HG03095 (cell line): Measurements from ENCODE around the gene MAGEA2.
"Not testable (repeated sequence)": the region's sequence is repeated elsewhere in the genome, so short reads cannot be mapped to it uniquely, and the experiment has no call there.

Experiments
- ATAC-seq: cut with Tn5 transposase; IDR thresholded peaks from one replicate; pipeline ENCODE4 v1.9.1; 2021; ENCODE audit warnings: moderate library complexity; ENCODE audit not compliant: unreplicated experiment

The MAGEA2 gene

DNA sequence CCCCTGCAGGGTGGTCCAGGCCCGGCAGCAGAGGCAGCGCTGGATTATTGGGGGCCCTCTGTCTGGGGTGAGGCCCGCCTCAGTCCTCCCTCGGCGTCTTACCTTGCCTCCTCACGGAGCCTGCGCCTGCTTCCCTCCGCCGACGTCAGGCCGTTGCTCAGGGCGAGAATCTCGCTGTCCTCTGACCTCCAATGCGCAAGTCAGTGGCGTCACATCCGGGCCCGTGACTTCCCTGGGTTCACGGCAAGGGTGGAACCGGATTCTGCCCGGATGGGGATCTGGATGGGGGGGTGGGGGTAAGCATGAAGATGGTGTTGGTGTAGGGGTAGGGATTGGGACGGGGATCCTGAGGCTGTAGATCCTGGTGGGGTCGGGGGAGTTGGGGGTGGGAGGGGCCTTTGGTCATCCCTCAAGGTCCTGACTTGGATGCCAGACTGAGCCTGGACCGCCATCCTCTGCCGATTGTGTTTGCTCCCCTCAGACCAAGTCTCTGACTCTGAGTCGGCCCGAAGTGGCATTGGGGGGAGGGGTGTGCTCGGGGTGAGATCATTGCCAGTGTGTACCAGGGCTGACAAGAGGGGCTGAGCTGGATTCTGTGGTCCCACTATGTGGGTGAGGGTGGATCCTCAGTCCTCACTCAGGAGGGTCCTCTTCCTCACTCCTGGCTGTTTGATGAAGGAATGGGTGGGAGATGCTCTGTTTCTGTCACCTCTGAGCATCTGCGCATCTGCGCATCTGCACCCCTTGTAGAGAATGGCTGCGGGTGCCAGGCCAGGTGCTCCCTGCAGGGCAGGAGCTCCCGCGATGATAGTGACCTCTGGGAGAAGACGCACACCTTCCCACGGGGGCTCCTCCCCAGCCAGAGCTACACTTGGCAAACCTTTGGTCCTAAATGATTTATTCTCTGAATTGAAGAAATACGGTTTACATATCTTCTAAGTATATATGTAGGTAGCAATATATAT, at the start of gene MAGEA2:
MAGEA2 (minus strand) TSS at position 157 of the 965 bp plus-strand sequence. CDS start 2,479 bp downstream, outside the sequence.
- ATAC-seq: not testable (repeated sequence)

GRCh38 chrX:152798945-152799344, 45.3 kb upstream of the MAGEA2 start:
- ATAC-seq: no peak

DNA sequence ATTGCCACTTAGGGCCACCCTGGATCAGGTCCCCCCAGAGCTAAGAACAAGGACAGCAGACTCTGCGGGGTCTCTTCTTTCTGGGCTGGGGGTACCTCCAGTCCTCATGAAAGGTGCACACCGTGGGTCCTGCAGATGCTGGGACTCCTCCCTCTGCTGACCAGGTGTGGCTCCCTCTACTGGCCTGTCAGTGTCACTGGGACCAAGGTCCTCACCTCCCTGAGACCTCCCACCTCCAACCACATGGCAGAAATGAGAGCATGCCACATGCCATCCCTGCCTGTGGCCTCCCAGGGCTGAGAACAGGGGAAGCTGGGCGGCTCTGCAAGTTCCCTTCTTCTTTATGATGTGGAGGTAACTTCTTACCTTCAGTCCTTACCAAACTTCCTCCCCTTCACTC, 33.4 kb upstream of the MAGEA2 start:
- ATAC-seq: peak; percentile 75

GRCh38 chrX:152769549-152770289, 16.1 kb upstream of the MAGEA2 start, which contains the start of gene MAGEA6:
Gene MAGEA6 (minus strand): TSS chrX:152769689. CDS start chrX:152767650, 2,039 bp downstream.
- not testable (repeated sequence) for ATAC-seq

DNA sequence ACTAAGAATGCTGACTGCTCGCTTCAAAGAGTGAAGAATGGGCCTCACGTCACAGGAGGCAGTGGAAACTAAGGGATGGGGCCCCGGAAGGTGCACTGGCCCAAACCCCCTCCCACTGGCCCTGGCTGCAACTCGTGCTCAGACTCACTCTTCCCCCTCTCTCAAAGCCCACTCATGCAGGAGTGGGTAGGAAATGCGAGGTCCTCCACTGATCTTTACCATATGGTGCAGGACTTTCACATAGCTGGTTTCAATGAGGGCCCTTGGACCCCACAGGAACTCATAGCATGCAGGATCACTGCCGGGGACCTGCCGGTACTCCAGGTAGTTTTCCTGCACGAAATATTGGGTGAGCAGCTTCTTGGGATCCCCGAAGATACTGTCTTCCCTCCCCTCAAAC, 12.9 kb upstream of the MAGEA2 start:
- not testable (repeated sequence) for ATAC-seq

GRCh38 chrX:152761582-152761981, 7.9 kb upstream of the MAGEA2 start:
- ATAC-seq: not testable (repeated sequence)

DNA sequence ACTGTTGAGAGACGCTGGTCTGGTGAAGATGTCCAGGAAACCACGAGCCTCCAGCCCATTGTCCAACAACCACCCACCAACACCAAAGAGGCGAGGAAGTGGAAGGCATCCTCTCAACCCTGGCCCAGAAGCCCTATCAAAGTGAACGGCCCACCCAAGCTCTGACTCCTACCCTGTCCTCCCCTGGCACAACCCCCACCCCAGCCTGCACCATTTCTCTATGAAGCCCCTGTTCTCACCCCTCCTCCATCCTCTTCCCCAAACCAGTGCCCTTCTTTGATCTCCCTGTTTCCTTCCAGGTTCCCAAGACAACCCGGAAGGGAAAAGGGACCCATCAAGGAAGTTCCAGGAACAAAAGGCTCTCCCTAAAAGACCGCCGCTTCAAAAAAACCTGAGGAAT, 5.9 kb upstream of the MAGEA2 start:
- ATAC-seq: not testable (repeated sequence)

DNA sequence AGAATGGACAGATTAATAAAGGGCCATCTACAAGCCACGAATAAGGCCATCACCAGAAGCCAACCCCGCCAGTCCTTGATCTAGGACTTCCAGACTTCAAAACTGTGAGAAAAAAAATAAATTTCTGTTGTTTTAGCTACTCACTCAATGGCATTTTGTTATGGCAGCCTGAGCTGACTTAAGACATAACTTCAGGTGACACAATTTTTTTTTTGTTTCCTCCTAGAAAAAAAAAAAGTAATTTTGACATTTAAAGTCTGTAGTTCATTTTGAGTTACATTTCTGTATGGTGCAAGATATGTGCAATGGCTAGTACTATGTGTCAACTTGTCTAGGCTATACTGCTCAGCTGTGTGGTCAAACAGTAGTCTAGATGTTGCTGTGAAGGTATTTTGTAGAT, 5.3 kb upstream of the MAGEA2 start, which contains the start of gene CSAG3:
CSAG3 (plus strand) TSS at position 301 of the 400 bp plus-strand sequence.
- ATAC-seq: not testable (repeated sequence)

GRCh38 chrX:152754871-152755270, 1.2 kb upstream of the MAGEA2 start:
- ATAC-seq: not testable (repeated sequence)

DNA sequence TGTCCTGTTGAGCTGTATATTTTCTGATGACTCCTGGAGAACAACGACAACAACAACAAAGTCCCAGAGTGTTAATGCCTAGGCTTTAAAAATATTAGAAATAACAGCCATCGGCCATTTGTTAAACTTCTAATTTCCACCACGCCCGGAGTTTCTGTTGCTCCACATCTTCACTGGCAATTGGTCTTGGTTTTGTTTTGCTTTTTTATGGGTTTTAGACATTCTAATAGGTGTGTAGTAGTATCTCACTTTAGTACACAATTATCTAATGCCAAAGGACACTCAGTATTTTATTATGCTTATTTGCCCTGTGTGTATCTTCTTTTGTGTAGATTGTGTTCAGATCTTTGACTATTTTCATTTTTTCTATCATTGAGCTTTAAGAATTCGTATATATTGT, 15.1 kb downstream of the MAGEA2 start:
- no peak for ATAC-seq

DNA sequence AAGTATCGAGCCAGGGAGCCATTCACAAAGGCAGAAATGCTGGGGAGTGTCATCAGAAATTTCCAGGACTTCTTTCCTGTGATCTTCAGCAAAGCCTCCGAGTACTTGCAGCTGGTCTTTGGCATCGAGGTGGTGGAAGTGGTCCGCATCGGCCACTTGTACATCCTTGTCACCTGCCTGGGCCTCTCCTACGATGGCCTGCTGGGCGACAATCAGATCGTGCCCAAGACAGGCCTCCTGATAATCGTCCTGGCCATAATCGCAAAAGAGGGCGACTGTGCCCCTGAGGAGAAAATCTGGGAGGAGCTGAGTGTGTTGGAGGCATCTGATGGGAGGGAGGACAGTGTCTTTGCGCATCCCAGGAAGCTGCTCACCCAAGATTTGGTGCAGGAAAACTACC, 17.1 kb downstream of the MAGEA2 start:
- ATAC-seq: not testable (repeated sequence)

DNA sequence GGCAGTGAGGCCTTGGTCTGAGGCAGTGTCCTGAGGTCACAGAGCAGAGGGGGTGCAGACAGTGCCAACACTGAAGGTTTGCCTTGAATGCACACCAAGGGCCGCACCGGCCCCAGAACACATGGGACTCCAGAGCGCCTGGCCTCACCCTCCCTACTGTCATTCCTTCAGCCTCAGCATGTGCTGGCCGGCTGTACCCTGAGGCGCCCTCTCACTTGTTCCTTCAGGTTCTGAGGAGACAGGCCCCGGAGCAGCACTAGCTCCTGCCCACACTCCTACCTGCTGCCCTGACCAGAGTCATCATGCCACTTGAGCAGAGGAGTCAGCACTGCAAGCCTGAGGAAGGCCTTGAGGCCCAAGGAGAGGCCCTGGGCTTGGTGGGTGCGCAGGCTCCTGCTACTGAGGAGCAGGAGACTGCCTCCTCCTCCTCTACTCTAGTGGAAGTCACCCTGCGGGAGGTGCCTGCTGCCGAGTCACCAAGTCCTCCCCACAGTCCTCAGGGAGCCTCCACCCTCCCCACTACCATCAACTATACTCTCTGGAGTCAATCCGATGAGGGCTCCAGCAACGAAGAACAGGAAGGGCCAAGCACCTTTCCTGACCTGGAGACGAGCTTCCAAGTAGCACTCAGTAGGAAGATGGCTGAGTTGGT, 17.7 kb downstream of the MAGEA2 start:
- no peak for ATAC-seq

GRCh38 chrX:152735101-152735500, 18.5 kb downstream of the MAGEA2 start:
- ATAC-seq: no peak

- ATAC-seq: not testable (repeated sequence)
Measured at GRCh38 chrX:152734143-152734858, 19.3 kb downstream of the MAGEA2 start.

GRCh38 chrX:152733261-152733975, 20.2 kb downstream of the MAGEA2 start, which contains the start of the genes CSAG1 and MAGEA12:
Gene CSAG1 (minus strand): TSS chrX:152733721. CDS start chrX:152732460, 1,261 bp downstream.
Gene MAGEA12 (plus strand): TSS chrX:152733757. CDS start chrX:152736162, 2,405 bp downstream.
- no peak for ATAC-seq

DNA sequence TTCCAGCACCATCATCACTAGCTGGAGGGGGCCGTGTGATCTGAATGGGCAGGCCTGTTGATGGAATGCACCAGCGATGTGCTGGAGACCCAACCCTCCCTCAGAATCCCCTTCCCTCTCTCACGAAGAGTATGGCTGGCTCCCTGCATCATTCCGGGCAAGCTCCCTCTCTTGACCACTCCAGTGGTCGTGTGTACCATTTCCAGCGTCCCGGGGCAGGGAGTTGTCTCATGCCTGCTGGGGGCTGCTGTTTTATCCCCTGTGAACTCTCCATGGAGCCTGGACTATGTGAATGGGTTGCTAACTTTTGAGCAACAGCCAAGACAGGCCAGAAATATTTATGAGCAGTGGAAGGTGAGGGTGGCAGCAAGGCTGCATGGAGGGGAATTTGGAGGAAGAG, 28.2 kb downstream of the MAGEA2 start:
- no peak for ATAC-seq

- ATAC-seq: not testable (repeated sequence)
Measured at GRCh38 chrX:152713815-152714787, 39.5 kb downstream of the MAGEA2 start, which contains the start of gene MAGEA2B. Gene MAGEA2B (plus strand): TSS chrX:152714628. CDS start chrX:152717107, 2,479 bp downstream.

DNA sequence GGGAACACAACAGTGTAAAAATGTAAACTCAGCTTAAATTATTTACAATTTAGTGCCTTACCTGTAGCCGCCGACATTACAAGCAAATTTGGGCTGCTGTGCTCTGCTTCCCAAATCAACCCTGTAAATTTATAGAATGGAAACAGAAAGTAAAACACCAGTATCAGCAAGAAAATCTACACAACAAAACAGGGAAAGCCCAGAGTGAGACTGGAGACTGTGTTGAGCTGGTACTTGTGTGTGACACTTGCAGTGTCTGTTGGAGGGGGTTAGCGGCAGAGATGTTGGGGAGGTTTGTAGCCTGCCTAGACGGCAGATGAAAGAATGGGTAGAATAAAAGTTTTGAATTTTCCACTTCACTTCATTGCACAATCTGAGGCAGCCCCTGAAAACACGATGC, 40.4 kb downstream of the MAGEA2 start:
- ATAC-seq: not testable (repeated sequence)
